ENCODE results near the gene KANSL1.
"Not testable (repeated sequence)": the region's sequence is repeated elsewhere in the genome, so short reads cannot be mapped to it uniquely, and the experiment has no call there.

KANSL1 gene

DNA sequence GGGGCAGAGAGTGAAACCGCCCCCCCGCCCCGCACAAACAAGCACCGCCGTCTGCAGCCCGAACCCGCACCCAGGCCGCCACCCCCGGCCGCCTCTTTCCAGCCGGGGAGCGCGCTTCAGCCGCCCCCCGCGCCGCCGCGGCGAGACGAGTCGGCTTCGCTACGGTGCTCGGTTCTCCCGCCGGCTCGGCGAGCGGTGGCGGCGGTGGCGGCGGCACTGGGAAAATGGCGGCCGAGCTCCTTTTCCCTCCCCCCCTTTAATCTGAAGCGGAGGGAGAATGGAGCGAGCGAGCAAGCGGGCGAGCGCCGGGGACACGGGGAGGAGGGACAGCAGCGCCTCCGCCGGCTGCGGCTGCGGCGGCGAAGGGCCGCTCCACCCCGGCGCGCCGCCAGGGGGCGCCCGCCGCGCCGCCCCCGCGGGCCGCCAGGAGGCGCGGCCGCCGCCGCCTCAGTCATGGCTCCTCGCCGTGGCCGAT lies at the start of gene KANSL1:
Gene KANSL1 (minus strand): TSS at position 279 of the 475 bp plus-strand sequence. CDS start 21,286 bp downstream, outside the sequence.
- peak; percentile 81 for DNase-seq (ENCODE audit: low read depth, low spot score)

- DNase-seq (ENCODE audit: low read depth, low spot score), result not testable (repeated sequence)
These were observed 38.1 kb upstream of the KANSL1 start for GRCh38 chr17:46231359-46231758.

GRCh38 chr17:46225274-46225794 lies 32.1 kb upstream of the KANSL1 start:
- DNase-seq (ENCODE audit: low read depth, low spot score), result peak; percentile 93

DNA sequence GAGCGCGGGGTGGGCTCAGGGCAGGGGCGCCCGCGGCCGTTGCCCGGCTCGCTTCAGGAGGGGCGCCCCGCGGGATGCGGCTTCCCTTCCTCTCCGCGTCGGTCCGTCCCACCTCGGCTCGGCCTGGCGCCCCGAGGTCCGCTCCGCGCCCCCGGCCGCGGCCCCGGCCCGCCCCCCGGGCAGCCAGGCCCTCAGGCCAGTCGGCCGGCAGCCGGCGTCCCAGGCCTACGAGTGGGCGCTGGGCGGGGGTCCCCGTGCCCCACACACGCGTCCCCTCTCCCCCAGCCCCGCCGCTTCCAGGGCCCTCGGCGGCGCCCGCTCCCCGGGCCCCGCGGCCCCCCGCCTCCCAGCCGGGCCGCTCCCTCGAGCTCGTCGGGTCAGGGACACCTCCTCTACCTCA lies 31.6 kb upstream of the KANSL1 start:
- DNase-seq (ENCODE audit: low read depth, low spot score), result not testable (repeated sequence)

DNA sequence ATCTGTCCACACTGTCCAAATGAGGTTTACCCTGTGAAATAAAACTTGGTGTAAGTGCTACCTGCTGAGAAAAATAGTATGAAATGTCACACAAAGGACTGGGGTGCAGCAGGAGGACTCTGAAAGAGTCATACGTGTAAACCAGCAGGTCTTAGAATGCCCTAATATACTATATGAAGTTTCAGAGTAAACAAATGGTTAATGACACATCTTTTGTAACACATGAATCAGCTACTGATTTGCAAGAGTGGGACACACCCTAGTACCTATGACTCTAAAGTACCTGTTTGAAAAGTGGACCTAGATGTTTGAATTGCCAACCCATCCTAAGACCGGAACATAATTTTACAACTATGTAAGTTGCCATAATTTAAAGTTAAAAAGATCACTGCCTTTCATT lies 29.8 kb upstream of the KANSL1 start:
- not testable (repeated sequence) for DNase-seq (ENCODE audit: low read depth, low spot score)

- DNase-seq (ENCODE audit: low read depth, low spot score), result no peak
These were observed 23.5 kb upstream of the KANSL1 start for GRCh38 chr17:46216682-46217081.

GRCh38 chr17:46212634-46213435 lies 19.6 kb upstream of the KANSL1 start:
- DNase-seq (ENCODE audit: low read depth, low spot score), result peak; percentile 54

DNA sequence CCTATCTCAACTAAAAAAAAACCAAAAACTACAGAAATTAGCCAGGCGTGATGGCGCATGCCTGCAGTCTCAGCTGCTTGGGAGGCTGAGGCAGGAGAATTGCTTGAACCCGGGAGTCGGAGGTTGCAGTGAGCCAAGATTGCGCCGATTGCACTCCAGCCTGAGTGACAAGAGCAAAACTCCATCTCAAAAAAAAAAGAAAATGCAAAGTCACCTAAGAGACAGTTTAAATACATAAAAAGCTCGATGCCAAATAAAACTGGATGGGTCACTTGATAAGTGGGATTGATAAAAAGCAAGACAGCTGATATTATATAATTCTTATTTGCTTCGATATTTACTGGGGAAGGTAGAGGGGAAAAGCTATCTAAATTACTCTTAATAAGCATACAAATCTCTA lies 15.8 kb upstream of the KANSL1 start:
- no peak for DNase-seq (ENCODE audit: low read depth, low spot score)

GRCh38 chr17:46205975-46206374 lies 12.7 kb upstream of the KANSL1 start:
- no peak for DNase-seq (ENCODE audit: low read depth, low spot score)

GRCh38 chr17:46202424-46202823 lies 9.2 kb upstream of the KANSL1 start:
- no peak for DNase-seq (ENCODE audit: low read depth, low spot score)

DNA sequence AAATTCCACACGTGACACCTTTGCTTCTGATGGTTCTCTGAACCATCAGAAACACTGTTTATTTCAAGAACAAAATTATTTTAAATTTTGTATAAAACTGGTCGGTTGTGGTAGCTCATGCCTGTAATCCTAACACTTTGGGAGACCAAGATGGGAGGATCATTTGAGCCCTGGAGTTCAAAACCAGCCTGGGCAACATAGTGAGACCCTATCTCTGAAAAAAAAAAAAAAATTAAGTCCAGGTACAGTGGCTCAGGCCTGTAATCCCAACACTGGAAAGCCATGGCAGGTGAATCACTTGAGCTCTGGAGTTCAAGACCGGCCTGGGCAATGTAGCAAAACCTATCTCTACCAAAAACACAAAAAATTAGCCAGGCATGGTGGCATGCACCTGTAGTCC lies 8.3 kb upstream of the KANSL1 start:
- no peak for DNase-seq (ENCODE audit: low read depth, low spot score)

GRCh38 chr17:46200197-46200596 lies 7.0 kb upstream of the KANSL1 start:
- no peak for DNase-seq (ENCODE audit: low read depth, low spot score)

DNA sequence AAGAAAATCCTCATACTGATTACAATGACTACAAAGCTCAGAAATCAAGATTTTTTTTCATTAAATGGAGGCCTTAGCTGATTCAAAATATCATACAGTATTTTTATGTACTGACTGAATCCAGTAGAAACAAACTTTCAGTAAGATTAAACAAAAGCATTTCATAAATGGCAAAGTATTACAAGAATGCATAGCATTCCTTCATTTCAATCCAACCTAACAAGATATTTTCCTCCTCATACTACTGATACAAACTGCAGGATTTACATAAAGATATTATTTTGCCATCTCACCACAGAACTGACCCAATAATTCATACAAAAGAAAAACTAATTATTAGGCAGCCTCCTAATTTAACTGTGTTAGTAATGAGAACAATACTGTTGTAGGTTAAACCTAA lies 6.2 kb upstream of the KANSL1 start:
- DNase-seq (ENCODE audit: low read depth, low spot score), result no peak

DNA sequence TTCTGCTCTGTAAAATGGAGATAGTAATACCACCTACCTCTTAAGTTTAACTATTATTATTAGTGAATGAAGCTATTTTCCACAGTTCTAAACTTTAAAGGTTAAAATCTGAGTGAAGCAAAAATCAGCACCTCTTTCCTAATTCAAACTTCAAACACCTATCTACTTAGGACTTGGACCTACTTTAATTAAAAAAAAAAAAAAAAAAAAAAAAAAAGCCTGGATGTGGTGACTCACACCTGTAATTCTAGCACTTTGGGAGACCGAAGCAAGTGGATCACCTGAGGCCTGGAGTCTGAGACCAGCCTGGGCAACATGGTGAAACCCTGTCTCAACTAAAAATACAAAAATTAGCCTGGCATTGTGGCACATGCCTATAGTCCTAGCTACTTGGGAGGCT lies 5.0 kb upstream of the KANSL1 start:
- DNase-seq (ENCODE audit: low read depth, low spot score), result no peak

DNA sequence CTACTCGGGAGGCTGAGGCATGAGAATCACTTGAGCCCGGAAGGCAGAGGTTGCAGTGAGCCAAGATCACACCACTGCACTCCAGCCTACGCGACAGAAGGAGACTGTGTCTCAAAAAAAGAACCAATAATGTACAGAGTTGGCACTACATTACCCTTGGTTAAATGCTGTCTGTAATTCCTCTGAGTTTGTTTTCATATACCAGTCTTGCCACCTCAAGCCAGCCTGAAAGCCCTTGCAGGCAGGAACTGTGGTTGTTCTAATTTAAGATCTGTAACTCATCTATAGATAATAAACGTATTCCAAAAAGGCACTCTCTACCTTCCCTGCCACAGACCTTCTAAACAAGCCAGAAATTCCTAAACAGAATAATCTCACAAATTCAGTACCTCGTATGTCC lies 4.3 kb upstream of the KANSL1 start:
- DNase-seq (ENCODE audit: low read depth, low spot score), result no peak

DNA sequence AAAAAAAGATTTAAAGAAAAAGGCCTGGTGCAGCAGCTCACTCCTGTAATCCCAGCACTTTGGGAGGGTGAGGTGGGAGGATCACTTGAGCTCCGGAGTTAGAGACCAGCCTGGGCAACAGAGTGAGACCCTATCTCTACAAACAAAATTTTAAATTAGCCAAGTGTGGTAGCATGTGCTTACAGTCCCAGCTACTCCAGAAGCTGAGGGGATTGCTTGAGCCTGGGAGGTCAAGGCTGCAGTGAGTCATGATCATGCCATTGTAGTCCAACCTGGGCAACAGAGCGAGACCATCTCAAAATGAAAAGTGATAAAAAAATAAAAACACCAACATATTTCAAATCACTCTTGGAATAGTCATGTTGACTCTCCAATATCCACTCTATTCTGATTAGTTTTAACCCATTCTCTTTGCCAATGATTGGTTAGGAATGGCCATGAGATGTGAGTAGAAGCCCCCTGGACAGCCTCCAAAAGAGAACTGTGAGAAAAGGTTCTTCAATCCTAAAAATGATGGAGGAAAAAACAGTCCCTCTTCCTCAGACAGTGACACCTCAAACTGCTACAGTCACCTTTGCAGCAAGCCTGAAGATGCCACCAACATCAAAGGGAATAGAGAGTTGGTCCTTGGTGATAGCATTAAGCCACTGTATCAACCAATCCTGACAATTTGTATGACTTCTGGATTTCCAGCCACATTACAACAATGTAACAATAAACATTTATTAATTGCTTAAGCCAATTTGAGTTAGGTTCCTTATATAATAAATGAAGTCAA lies 2.9 kb upstream of the KANSL1 start:
- DNase-seq (ENCODE audit: low read depth, low spot score), result no peak

DNA sequence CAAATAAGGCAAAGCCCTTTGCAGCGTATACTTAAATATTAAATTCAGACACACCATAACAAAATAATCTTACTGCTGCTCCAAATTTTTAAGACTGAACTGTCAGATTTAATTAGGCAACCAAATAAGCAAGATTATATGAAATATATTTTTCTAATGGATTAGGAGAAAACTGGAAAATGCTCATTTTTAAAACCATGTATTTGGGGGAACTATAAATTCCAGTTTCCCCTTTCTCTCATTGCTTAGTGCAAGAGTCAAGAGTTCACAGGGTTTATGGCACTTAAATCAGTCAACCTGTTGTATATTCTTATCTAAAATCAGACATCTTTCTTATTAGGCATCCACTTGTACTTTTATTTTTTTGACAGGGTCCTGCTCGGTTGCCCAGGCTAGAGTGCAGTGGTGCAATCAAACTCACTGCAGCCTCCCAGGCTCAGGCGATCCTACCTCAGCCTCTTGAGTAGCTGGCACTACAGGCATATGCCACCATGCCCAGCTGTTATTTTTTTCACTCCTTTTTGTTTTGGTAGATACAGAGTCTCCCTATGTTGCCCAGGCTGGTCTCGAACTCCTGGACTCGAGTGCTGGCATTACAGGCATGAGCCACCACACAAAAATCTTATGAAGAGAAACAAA lies 2.1 kb upstream of the KANSL1 start:
- no peak for DNase-seq (ENCODE audit: low read depth, low spot score)

- peak; percentile 62 for DNase-seq (ENCODE audit: low read depth, low spot score)
These were observed 1.4 kb upstream of the KANSL1 start for GRCh38 chr17:46194393-46195216.

DNA sequence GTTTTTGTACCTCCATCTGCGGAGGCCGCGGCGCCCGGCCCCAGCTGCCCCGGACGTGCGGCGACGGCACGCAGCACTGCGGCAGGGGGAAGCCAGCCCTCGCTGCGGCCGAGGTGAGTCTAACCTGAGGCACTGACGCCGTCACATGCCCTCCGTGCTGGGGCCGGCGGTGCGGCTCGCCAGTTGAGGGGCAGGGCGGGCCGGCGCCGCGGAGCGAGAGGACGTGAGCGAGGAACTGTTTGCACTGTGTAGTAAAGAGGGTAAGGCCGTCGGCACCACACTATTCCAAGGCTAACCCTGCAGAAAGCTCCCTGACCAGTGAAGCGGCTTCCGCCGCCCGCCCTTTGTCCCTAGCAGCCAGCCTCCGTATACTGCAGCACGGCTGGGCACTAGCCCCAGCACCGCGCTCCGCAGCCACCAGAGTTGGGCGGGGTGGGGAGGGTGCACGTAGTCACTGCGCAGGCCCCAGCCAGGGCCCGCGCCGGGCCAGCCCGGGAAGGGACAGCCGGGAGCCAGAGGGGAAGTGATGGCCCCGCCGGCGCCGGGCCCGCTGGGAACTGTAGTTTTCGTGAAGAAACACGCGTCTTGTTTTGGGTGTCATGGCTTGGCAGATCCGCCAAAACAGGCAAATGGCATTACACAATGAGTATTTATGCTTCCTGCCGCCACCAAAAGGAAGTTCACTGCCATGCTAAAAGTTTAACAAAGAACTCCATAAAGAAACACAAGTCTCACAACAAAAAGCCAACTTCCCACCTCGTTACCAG lies 580 bp upstream of the KANSL1 start:
- peak; percentile 88 for DNase-seq (ENCODE audit: low read depth, low spot score)

DNA sequence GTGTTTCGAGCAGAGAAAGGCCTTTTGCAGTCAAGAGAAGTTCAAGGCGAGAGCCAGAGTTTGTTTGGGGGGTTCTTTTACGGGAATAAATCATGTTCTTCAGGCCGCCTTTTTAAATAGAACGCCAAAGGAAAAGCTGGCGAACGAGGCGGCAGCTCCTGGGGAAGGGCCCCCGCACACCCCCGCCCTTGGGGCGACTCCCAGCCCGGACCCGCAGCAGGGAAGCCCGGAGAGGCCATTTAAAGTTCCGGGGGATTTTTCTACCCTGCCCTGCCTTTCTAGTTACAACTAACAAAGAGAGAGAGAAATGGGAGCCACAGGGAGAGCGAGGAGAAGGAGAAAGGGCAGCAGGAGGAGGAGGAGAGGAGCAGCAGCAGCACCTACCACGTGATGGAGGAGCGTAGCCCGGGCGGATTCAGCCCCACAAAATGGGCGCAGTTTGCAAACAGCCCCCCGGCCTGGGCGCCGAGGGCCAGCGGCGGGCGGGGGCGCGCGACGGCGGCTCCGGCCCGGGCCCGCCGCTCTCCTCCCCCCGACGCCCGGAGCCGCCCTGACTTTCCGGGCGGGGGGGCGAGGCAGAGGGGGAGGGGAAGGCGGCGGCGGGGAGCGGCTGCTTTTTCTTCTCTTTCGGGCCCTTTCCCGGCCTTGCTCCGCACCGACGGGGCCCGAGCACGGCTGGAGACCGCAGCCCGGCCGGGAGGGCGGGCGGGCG lies 634 bp downstream of the KANSL1 start:
- peak; percentile 26 for DNase-seq (ENCODE audit: low read depth, low spot score)

Data from activated CD4-positive, CD25-positive, alpha-beta regulatory T cell treated with anti-CD3 and anti-CD28 coated beads, Interleukin-2, amount 50 U/mL, for 16 hours (primary cell).